ENCODE data around the gene ZNF814. TPM values are rescaled to one million over a fixed set of nuclear protein-coding genes. Genes with fewer than 3 reads are reported as not detected.
"Not testable (repeated sequence)": the region's sequence is repeated elsewhere in the genome, so short reads cannot be mapped to it uniquely, and the experiment has no call there.

Gene ZNF814
- total RNA-seq, 1 donor from 2014 or later: 14.2 TPM

DNA sequence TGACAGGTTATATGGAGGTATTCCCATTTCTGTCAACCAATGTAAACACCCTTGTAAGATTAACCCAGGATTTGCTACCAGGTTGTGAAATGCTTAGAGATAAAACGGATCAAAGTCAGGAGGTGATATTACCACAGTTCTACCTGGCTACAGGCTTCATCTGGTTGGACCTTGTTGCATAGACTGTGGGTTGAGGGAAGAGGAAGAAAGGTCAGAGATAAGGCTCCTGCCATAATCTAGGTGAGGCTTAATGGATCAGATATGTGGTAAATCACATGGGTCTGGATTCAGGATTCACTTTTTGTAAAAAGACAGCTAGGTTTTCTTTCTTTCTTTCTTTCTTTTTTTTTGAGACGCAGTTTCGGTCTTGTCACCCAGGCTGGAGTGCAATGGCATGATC is 67.3 kb downstream of the ZNF814 start:
- DNase-seq; intact Hi-C loops (cut with DNase I); ATAC-seq (ENCODE audit: poor library complexity): not testable (repeated sequence)

GRCh38 chr19:57821095-57821494 is 67.7 kb downstream of the ZNF814 start:
- ATAC-seq (ENCODE audit: poor library complexity); intact Hi-C loops (cut with DNase I); DNase-seq: not testable (repeated sequence)

GRCh38 chr19:57820599-57820998 is 68.2 kb downstream of the ZNF814 start:
- intact Hi-C loops (cut with DNase I): no loop called here
- ATAC-seq (ENCODE audit: poor library complexity) (no peak), DNase-seq (no peak)

DNA sequence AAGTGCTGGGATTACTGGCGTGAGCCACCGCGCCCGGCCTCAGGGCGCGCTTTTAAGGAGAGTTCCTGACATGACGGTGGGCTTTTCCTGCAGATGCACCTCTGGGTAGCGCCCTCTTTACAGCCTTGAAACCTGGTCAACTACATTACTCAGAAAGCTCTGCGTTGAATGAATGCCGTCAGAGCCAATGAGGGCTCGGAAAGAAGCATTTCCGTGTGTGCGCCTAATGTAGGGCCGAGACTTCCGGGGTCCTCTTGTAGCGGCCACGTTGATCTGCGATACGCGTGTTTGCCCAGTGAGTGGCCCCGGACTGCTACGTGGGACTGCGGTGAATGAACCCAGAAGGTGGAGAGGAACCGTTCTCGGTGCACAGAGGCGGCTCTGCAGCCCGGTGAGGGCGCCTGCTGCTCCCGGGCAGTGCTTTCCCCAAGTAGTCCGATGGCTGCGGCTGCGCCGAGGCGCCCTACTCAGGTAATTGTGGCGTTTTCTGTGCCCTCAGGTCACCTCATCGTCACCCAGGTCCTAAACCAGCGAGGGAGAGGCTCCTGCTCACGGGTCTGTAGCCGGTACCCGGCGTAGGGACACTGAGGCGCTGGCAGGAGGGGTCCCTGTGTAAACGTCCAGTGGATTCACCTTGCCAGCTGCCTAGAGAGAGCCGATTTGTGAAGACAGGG is 69.2 kb downstream of the ZNF814 start:
- intact Hi-C loops (cut with DNase I): no loop called here
- peak; percentile 88 for ATAC-seq (ENCODE audit: poor library complexity)
- DNase-seq: peak; percentile 87

DNA sequence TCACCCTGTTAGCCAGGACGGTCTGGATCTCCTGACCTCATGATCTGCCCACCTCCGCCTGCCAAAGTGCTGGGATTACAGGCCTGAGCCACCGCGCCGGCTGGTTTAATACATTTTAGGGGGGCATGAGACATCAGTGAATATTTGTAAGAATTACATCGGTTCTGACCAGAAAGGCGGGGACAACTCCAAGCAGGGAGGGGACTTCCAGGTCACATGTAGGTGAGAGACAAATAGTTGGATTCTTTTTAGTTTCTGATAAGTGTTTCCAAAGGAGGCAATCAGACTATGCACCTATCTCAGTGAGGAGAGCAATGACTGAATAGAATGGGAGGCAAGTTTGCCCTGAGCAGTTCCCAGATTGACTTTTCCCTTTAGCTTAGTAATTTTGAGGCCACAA is 70.5 kb downstream of the ZNF814 start:
- ATAC-seq (ENCODE audit: poor library complexity): no peak
- intact Hi-C loops (cut with DNase I): no loop called here

GRCh38 chr19:57817976-57818375 is 70.9 kb downstream of the ZNF814 start:
- DNase-seq (no peak), ATAC-seq (ENCODE audit: poor library complexity) (no peak)
- intact Hi-C loops (cut with DNase I): no loop called here

More for the DNA sequence above, 70.5 kb downstream of the ZNF814 start:
- DNase-seq: no peak

DNA sequence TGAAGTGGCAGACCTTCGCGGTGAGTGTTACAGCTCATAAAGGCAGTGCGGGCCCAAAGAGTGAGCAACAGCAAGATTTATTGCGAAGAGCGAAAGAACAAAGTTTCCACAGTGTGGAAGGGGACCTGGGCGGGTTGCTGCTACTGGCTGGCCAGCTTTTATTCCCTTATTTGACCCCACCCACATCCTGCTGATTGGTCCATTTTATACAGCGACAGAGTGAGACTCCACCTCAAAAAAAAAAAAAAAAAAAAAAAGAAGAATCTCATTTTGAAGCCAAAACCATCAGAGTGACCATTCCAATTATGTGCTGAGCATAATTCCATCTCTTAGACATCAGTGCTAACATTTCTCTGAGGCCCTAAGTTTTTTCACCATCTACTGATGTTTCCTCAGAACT is 72.2 kb downstream of the ZNF814 start:
- intact Hi-C loops (cut with DNase I): no loop called here
- DNase-seq (no peak), ATAC-seq (ENCODE audit: poor library complexity) (no peak)

- ATAC-seq (ENCODE audit: poor library complexity) (no peak), DNase-seq (no peak)
- intact Hi-C loops (cut with DNase I): no loop called here
Observed at GRCh38 chr19:57815247-57816075, 73.4 kb downstream of the ZNF814 start.

DNA sequence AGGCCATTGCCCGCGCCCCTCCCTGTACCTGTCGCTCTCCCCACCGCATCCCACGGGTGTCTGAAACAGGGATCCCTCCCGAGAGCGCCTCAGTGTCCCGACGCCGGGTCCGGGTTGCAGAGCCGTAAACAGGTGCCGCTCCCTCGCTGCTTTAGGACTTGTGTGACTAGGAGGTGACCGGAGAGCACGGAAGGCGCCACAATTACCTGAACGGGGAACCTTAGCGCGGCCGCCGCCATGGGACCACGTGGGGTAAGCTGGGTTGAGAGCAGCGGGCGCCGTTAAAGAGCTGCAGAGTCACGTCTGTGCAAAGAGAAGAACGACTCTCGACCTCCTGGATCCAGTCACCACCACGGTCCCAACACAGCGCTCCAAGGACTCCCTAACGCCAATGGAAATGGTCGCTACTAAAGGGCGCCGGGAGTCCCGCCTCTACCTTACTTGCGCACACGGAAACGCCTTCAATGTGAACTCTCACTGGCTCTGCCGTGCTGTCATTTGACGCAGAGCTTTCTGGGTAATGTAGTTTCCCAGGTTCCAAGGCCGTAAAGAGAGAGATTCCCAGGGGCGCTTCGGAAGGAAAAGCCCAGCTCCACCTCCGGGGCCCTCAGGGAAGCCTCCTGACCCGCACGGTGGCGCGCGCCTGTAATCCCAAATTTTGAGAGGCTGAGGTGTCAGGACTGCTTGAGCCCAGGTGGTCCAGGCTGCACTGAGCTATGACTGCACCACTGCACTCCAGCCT is 74.2 kb downstream of the ZNF814 start, which contains the start of gene ZNF552:
Gene ZNF552 (minus strand): TSS at position 409 of the 742 bp plus-strand sequence. CDS start 170 bp downstream, at position 239.
- intact Hi-C loops (cut with DNase I): no loop called here
- peak; percentile 94 for ATAC-seq (ENCODE audit: poor library complexity)

GRCh38 chr19:57813919-57814504 is 74.8 kb downstream of the ZNF814 start:
- intact Hi-C loops (cut with DNase I): no loop called here
- ATAC-seq (ENCODE audit: poor library complexity): peak; percentile 30
- DNase-seq: no peak

More for the DNA sequence above, 74.2 kb downstream of the ZNF814 start, which contains the start of gene ZNF552:
- DNase-seq: peak; percentile 89

GRCh38 chr19:57812975-57813820 is 75.6 kb downstream of the ZNF814 start:
- intact Hi-C loops (cut with DNase I); DNase-seq; ATAC-seq (ENCODE audit: poor library complexity): not testable (repeated sequence)

- ATAC-seq (ENCODE audit: poor library complexity) (no peak), DNase-seq (no peak)
- intact Hi-C loops (cut with DNase I): no loop called here
Observed at GRCh38 chr19:57812226-57812625, 76.6 kb downstream of the ZNF814 start.

- intact Hi-C loops (cut with DNase I); DNase-seq; ATAC-seq (ENCODE audit: poor library complexity): not testable (repeated sequence)
Observed at GRCh38 chr19:57810410-57811295, 78.2 kb downstream of the ZNF814 start.

DNA sequence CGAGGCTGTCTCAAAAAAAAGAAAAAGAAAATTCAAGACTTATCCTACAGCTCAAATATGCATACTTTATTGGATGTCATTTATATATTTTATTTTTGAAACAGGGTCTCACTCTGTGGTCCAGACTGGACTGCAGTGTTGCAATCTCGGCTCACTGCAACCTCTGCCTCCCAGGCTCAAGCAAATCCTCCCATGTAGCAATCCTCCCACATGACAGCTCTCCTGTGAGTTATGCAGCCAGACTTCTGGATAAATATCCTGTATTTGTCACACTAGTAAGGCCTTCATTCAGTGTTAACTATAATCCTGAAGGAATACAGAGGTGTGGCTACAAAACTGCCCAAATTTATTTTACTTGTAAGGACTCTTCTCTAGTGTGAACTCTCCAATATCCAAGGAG is 81.3 kb downstream of the ZNF814 start:
- intact Hi-C loops (cut with DNase I): no loop called here
- DNase-seq (no peak), ATAC-seq (ENCODE audit: poor library complexity) (no peak)

DNA sequence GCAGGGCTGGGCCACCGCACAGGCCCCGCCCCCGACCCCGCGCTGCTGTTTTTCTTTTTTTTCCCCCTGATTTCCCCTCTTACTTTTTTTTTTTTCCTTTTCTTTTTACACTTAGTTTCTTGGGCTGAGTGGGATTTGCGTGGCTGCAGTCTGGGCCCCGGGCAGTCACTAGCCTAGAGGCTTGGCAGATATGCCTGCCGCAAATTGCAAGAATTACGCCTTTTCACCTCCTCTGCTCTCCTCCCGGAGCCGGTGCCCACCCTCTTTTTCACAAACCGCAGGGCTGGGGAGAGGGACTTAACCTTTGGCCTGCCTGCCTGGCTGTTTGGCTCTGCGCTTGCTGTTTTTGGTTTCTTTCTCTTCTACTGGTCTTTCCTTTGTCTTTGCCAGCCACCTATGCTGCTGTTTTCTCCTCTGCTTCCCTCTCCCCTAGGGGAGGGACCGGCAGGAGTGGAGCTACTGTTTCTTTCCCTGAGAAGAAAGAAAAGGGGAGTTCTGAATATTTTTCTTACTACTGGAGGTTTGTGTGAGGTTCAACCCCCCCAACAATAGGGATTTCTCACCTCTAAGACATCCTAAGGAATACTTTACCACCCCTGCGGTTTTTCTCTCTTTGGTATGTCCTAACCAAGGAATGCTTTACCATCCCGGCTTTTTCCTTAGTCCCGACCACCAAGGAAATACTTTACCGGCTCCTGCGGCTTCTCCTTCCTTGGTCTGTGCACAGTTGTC is 85.1 kb downstream of the ZNF814 start:
- intact Hi-C loops (cut with DNase I): no loop called here
- ATAC-seq (ENCODE audit: poor library complexity) (peak; percentile 42), DNase-seq (no peak)

- intact Hi-C loops (cut with DNase I): no loop called here
- no peak for DNase-seq
- ATAC-seq (ENCODE audit: poor library complexity): peak; percentile 13
Observed at GRCh38 chr19:57803265-57803593, 85.6 kb downstream of the ZNF814 start.

All from Right ventricle myocardium superior (tissue), 1 donor.